ENCODE measurements around the gene AFMID.
A peak's percentile ranks its signal among the peaks of the same experiment; 100 is the strongest.

The AFMID gene

GRCh38 chr17:78174346-78174869, 12.8 kb upstream of the AFMID start:
- H3K27ac ChIP-seq = peak overlapping the region in 19 of 21 experiments; percentile 1 to 85 (median 66)
- H3K4me3 ChIP-seq = no peak overlapping the region

GRCh38 chr17:78174870-78175642, 12.1 kb upstream of the AFMID start:
- Histone ChIP-seq H3K27ac (peak overlapping the region in 19 of 21 experiments; percentile 1 to 85 (median 66)), H3K4me3 (no peak overlapping the region)

GRCh38 chr17:78175643-78175981, 11.6 kb upstream of the AFMID start:
- peak overlapping the region in 9 of 21 experiments; percentile 1 to 84 (median 73) for H3K27ac ChIP-seq
- H3K4me3 ChIP-seq = no peak overlapping the region

GRCh38 chr17:78176548-78177025, 10.6 kb upstream of the AFMID start:
- Histone ChIP-seq H3K27ac (peak overlapping the region in 1 of 21 experiments; percentile 10), H3K4me3 (no peak overlapping the region)

GRCh38 chr17:78179372-78179771, 7.8 kb upstream of the AFMID start:
- Histone ChIP-seq H3K27ac (peak overlapping the region in 3 of 21 experiments; percentile 16 to 36 (median 33)), H3K4me3 (no peak overlapping the region)

GRCh38 chr17:78180083-78180482, 7.1 kb upstream of the AFMID start:
- H3K4me3 ChIP-seq = no peak overlapping the region
- H3K27ac ChIP-seq = peak overlapping the region in 7 of 21 experiments; percentile 11 to 40 (median 36)

- Histone ChIP-seq H3K4me3 (no peak overlapping the region), H3K27ac (peak overlapping the region in 4 of 21 experiments; percentile 11 to 40 (median 26))
Observed at GRCh38 chr17:78180508-78180907, 6.7 kb upstream of the AFMID start.

GRCh38 chr17:78182504-78182903, 4.7 kb upstream of the AFMID start:
- no peak overlapping the region for H3K4me3 ChIP-seq

GRCh38 chr17:78183916-78184315, 3.2 kb upstream of the AFMID start:
- H3K27ac ChIP-seq = no peak overlapping the region
- H3K4me3 ChIP-seq = no peak overlapping the region

More at GRCh38 chr17:78182504-78182903, 4.7 kb upstream of the AFMID start:
- no peak overlapping the region for H3K27ac ChIP-seq

- Histone ChIP-seq H3K27ac (no peak overlapping the region), H3K4me3 (no peak overlapping the region)
Observed at GRCh38 chr17:78184351-78184750, 2.8 kb upstream of the AFMID start.

- no peak overlapping the region for H3K4me3 ChIP-seq
Observed at GRCh38 chr17:78184868-78185267, 2.3 kb upstream of the AFMID start.

GRCh38 chr17:78185981-78186691, 1.0 kb upstream of the AFMID start:
- Histone ChIP-seq H3K27ac (peak overlapping the region in 9 of 21 experiments; percentile 22 to 79 (median 60)), H3K4me3 (peak overlapping the region; percentile 43 to 54 (median 46))

More at GRCh38 chr17:78184868-78185267, 2.3 kb upstream of the AFMID start:
- peak overlapping the region in 1 of 21 experiments; percentile 3 for H3K27ac ChIP-seq

- Histone ChIP-seq H3K4me3 (no peak overlapping the region), H3K27ac (peak overlapping the region in 14 of 21 experiments; percentile 24 to 87 (median 74))
Observed at GRCh38 chr17:78196716-78197115, 9.6 kb downstream of the AFMID start.

- Histone ChIP-seq H3K4me3 (no peak overlapping the region), H3K27ac (peak overlapping the region in 18 of 21 experiments; percentile 12 to 87 (median 73))
Observed at GRCh38 chr17:78197147-78197832, 10.1 kb downstream of the AFMID start.

GRCh38 chr17:78200451-78200850, 13.3 kb downstream of the AFMID start:
- Histone ChIP-seq H3K4me3 (no peak overlapping the region), H3K27ac (peak overlapping the region in 2 of 21 experiments; percentile 3 to 39)

- Histone ChIP-seq H3K4me3 (no peak overlapping the region), H3K27ac (no peak overlapping the region)
Observed at GRCh38 chr17:78202666-78203065, 15.5 kb downstream of the AFMID start.

- Histone ChIP-seq H3K4me3 (no peak overlapping the region), H3K27ac (no peak overlapping the region)
Observed at GRCh38 chr17:78204387-78205123, 17.4 kb downstream of the AFMID start.

- no peak overlapping the region for H3K27ac ChIP-seq
- H3K4me3 ChIP-seq = no peak overlapping the region
Observed at GRCh38 chr17:78205124-78205775, 18.1 kb downstream of the AFMID start.

- H3K4me3 ChIP-seq = no peak overlapping the region
Observed at GRCh38 chr17:78206298-78206697, 19.1 kb downstream of the AFMID start.

More at GRCh38 chr17:78206298-78206697, 19.1 kb downstream of the AFMID start:
- H3K27ac ChIP-seq = no peak overlapping the region

All from skin epidermis (tissue), 12 donors.